Large intestine (tissue), 3 donors: ENCODE results near the gene RFC5. TPM values are rescaled to one million over a fixed set of nuclear protein-coding genes. Genes with fewer than 3 reads are reported as not detected.

Experiments used
- DNase-seq, 2 donors: peaks; one replicate each; pipeline versions ENCODE4 v3.0.0 to v3.0.0-alpha.2; 2013
- H3K27ac ChIP-seq: one replicate; pipeline ENCODE4 v1.5.1; 2013; ENCODE audit warnings: low read length
- H3K27me3 ChIP-seq: 2 replicates; pipeline ENCODE4 v1.6.1; 2013; ENCODE audit warnings: low read length; ENCODE audit not compliant: control insufficient read depth, insufficient read depth
- H3K36me3 ChIP-seq: 2 replicates; pipeline ENCODE4 v1.6.1; 2013; ENCODE audit warnings: low read length; ENCODE audit not compliant: control insufficient read depth, insufficient read depth
- H3K4me1 ChIP-seq: one replicate; pipeline ENCODE4 v1.6.1; 2013; ENCODE audit warnings: low read length; ENCODE audit not compliant: control insufficient read depth, insufficient read depth
- H3K4me3 ChIP-seq: one replicate; pipeline ENCODE4 v1.5.1; 2013; ENCODE audit warnings: low read length
- H3K9me3 ChIP-seq: one replicate; pipeline ENCODE4 v1.6.1; 2013; ENCODE audit warnings: mild to moderate bottlenecking, low read depth, low read length, moderate library complexity; ENCODE audit not compliant: control insufficient read depth
- WGBS: methylation state at CpG from one replicate; pipeline ENCODE4 v1.1.5; 2013; ENCODE audit warnings: low lambda C conversion rate; ENCODE audit not compliant: insufficient coverage; 5-methylcytosine and 5-hydroxymethylcytosine counted together
- polyA plus RNA-seq: library from polyadenylated mRNA; unstranded; fragments of 120-200 nt; gene quantifications from one replicate; pipeline ENCODE4 v1.2.1, GENCODE V29; 2013

Gene RFC5
- polyA plus RNA-seq, 1 donor, result 22.2 TPM

- Histone ChIP-seq H3K27me3 (no peaks in the 10 kb centered on the region), H3K9me3 (no peaks in the 10 kb centered on the region), H3K4me1 (no peaks in the 10 kb centered on the region), H3K36me3 (peaks cover 66% of the 10 kb centered on the region), H3K27ac (no peak overlapping the region), H3K4me3 (no peak overlapping the region)
- DNase-seq, result no peak
- no CpG with 5 or more reads among the region's 4 CpGs for WGBS
Observed at GRCh38 chr12:118046430-118046829, 29.9 kb downstream of the RFC5 start.

GRCh38 chr12:118050972-118051910 lies 34.7 kb downstream of the RFC5 start:
- peak overlapping the region; percentile 86 for H3K27ac ChIP-seq
- peaks cover 18% of the 10 kb centered on the region for H3K4me1 ChIP-seq
- H3K9me3 ChIP-seq, result no peaks in the 10 kb centered on the region
- H3K4me3 ChIP-seq, result no peak overlapping the region
- no peak for DNase-seq
- H3K27me3 ChIP-seq, result no peaks in the 10 kb centered on the region
- H3K36me3 ChIP-seq, result peaks cover 34% of the 10 kb centered on the region
- 100% methylated on average over 2 of the region's 12 CpGs for WGBS

- H3K4me1 ChIP-seq, result peaks cover 18% of the 10 kb centered on the region
- DNase-seq, result peak; percentile 95 to 98
- H3K4me3 ChIP-seq, result peak overlapping the region; percentile 13
- 55% methylated on average over 3 of the region's 14 CpGs for WGBS
- H3K27me3 ChIP-seq, result no peaks in the 10 kb centered on the region
- H3K27ac ChIP-seq, result peak overlapping the region; percentile 86
- H3K9me3 ChIP-seq, result no peaks in the 10 kb centered on the region
- peaks cover 31% of the 10 kb centered on the region for H3K36me3 ChIP-seq
Observed at GRCh38 chr12:118052324-118053070, 36.0 kb downstream of the RFC5 start.

GRCh38 chr12:118053071-118053985 lies 36.8 kb downstream of the RFC5 start:
- Histone ChIP-seq H3K9me3 (no peaks in the 10 kb centered on the region), H3K4me3 (no peak overlapping the region), H3K27ac (peak overlapping the region; percentile 86), H3K4me1 (peaks cover 18% of the 10 kb centered on the region), H3K36me3 (peaks cover 26% of the 10 kb centered on the region), H3K27me3 (no peaks in the 10 kb centered on the region)
- WGBS, result 76% methylated on average over 3 of the region's 10 CpGs
- peak in 1 of 2 donors; percentile 39 for DNase-seq

GRCh38 chr12:118055144-118055557 lies 38.6 kb downstream of the RFC5 start:
- 100% methylated on average over 1 of the region's 2 CpGs for WGBS
- peaks cover 17% of the 10 kb centered on the region for H3K36me3 ChIP-seq
- H3K4me1 ChIP-seq, result peaks cover 18% of the 10 kb centered on the region
- peak; percentile 43 to 46 for DNase-seq
- no peaks in the 10 kb centered on the region for H3K9me3 ChIP-seq
- H3K27ac ChIP-seq, result no peak overlapping the region
- H3K4me3 ChIP-seq, result no peak overlapping the region
- H3K27me3 ChIP-seq, result no peaks in the 10 kb centered on the region

GRCh38 chr12:118055865-118056773 lies 39.6 kb downstream of the RFC5 start:
- H3K9me3 ChIP-seq, result no peaks in the 10 kb centered on the region
- DNase-seq, result no peak
- peaks cover 18% of the 10 kb centered on the region for H3K4me1 ChIP-seq
- 66% methylated on average over 3 of the region's 13 CpGs for WGBS
- peaks cover 9% of the 10 kb centered on the region for H3K36me3 ChIP-seq
- no peak overlapping the region for H3K27ac ChIP-seq
- H3K4me3 ChIP-seq, result no peak overlapping the region
- H3K27me3 ChIP-seq, result no peaks in the 10 kb centered on the region

GRCh38 chr12:118058227-118058626 lies 41.7 kb downstream of the RFC5 start:
- Histone ChIP-seq H3K4me3 (no peak overlapping the region), H3K4me1 (peaks cover 9% of the 10 kb centered on the region), H3K27me3 (no peaks in the 10 kb centered on the region), H3K27ac (no peak overlapping the region), H3K36me3 (peaks cover 2% of the 10 kb centered on the region), H3K9me3 (no peaks in the 10 kb centered on the region)
- no peak for DNase-seq
- 100% methylated on average over 1 of the region's 7 CpGs for WGBS

- H3K4me1 ChIP-seq, result peaks cover 7% of the 10 kb centered on the region
- no peak overlapping the region for H3K4me3 ChIP-seq
- H3K36me3 ChIP-seq, result peaks cover 2% of the 10 kb centered on the region
- no peaks in the 10 kb centered on the region for H3K27me3 ChIP-seq
- H3K9me3 ChIP-seq, result no peaks in the 10 kb centered on the region
- no peak for DNase-seq
- WGBS, result no CpG with 5 or more reads among the region's 8 CpGs
- H3K27ac ChIP-seq, result no peak overlapping the region
Observed at GRCh38 chr12:118058881-118059280, 42.4 kb downstream of the RFC5 start.
